CD4-positive, alpha-beta T cell treated with Interleukin-2 at 100 ng/mL for 4 hours (primary cell): Measurements from ENCODE around the gene CPAMD8.
"Not testable (repeated sequence)": the region's sequence is repeated elsewhere in the genome, so short reads cannot be mapped to it uniquely, and the experiment has no call there.

ENCODE experiments used
- DNase-seq: peaks from one replicate; pipeline ENCODE4 v3.0.0-alpha.2; 2020; ENCODE audit warnings: low spot score

The CPAMD8 gene

DNA sequence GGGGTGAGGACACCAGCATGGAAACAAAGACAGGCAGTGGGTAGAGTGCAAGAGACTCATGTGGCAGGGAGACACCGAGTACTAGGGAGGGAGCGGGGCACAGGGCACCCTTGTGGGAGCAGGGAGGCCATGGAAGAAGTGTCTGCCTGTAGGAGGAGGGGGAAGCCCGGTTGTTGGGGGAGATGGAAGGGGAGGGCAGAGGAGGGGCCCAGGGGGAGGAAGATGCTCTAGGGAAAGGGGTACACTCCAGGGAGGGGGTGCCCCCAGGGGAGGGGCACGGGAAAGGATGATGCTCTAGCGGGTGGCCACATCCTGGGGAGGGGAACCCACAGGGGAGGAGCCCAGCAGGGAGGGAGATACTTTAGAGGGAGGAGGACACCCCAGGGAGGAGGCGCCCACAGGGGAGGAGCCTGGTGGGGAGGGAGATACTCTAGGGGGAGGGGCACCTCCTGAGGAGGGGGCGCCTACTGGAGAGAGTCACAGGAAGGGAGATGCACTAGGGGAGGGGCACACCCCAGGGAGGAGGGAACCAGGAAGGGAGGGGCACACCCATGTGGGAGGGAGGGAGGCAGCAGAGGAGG, 24.9 kb downstream of the CPAMD8 start:
- DNase-seq = peak; percentile 81

DNA sequence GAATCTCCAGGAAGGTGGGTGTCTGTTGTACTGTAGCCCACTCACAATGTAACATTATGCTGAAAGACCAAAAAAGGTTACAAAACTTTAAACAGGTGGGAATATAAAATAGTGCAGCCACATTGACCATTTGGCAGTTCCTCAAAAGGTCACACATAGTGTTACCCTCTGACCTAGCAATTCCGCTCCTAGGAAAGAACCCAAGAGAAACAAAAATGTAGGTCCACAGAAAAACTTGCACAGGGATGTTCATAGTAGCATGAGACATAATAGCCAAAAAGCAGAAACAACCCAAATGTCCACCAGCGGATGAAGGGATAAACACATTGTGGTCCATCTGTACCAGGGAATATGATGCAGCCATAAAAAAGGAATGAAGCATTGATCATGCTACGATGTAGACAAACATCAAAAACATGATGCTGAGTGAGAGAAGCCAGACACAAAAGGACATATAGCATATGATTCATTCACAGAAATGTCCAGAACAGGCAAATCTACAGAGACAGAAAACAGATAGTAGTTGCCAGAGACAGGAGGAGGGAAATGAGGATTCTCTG, 27.9 kb downstream of the CPAMD8 start:
- DNase-seq = no peak

DNA sequence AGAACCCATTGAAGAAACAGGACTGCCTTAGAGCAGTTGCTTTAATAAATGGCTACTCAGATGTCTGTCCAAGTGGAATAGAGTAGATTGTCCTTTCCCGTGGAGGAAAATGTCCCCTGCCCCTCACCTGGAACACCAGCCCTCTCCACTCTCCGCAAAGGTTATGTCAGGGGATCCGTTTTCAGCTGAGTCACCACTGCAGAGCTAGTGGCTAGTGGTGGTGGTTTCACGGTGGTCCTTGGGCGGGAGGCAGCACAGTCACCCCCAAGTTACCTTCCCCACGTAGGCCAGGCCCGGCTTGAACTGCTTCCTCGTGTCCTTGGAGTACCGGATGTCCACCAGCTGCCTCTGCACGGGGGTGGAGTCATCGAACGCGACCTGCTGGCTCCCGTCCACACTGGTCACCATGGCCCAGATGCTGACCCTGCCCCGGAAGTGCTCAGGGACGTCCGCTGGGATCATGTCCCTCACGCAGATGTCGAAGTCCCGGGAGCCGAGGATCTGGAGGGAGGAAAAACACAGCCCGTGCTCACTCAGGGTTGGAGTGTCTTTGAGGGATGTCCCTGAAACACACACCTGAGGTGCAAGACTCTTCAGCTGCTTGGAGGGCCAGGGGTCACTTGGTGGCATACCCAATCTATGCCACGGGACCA, 29.6 kb downstream of the CPAMD8 start:
- not testable (repeated sequence) for DNase-seq

DNA sequence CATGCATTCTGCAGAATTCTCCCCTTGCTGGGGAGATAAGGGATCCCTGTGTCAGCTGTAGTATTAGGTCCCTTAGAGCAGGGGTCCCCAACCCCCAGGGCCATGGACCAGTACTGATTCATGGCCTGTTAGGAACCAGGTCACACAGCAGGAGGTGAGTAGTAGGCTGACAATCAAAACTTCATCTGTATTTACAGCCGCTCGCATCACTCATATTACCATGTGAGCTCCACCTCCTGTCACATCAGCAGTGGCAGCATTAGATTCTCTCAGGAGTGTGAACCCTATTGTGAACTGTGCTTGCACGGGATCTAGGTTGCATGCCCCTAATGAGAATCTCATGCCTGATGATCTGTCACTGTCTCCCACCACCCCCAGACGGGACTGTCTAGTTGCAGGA, 37.9 kb downstream of the CPAMD8 start:
- DNase-seq = no peak

DNA sequence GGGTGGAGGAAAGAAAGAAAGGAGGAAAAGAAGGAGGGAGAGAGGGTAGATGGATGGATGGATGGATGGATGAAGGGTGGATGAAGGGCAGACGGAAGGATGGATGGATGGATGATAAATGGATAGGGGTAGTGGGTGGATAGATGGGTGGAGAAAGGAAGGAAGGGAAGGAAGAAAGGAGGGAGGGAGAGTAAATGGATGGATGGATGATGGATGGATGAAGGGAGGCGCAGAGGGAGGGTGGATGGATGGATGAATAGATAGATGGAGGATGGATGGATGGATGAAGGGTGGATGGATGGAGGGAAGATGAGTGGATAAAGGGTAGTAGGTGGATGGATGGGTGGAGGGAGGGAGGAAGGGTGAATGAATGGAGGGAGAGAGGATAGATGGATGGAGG, 41.2 kb downstream of the CPAMD8 start:
- DNase-seq = no peak

DNA sequence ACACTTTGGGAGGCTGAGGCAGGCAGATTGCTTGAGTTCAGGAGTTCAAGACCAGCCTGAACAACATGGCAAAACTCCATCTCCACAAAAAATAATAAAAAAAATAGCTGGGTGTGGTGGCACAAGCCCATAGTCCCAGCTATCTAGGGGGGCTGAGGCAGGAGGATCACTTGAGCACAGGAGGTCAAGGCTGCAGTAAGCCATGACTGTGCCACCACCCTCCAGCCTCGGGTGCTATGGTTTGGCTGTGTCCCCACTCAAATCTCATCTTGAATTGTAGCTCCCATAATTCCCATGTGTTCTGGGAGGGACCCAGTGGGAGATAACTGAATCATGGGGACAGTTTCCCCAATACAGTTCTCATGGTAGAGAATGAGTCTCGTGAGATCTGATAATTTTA, 44.0 kb downstream of the CPAMD8 start:
- DNase-seq = not testable (repeated sequence)

DNA sequence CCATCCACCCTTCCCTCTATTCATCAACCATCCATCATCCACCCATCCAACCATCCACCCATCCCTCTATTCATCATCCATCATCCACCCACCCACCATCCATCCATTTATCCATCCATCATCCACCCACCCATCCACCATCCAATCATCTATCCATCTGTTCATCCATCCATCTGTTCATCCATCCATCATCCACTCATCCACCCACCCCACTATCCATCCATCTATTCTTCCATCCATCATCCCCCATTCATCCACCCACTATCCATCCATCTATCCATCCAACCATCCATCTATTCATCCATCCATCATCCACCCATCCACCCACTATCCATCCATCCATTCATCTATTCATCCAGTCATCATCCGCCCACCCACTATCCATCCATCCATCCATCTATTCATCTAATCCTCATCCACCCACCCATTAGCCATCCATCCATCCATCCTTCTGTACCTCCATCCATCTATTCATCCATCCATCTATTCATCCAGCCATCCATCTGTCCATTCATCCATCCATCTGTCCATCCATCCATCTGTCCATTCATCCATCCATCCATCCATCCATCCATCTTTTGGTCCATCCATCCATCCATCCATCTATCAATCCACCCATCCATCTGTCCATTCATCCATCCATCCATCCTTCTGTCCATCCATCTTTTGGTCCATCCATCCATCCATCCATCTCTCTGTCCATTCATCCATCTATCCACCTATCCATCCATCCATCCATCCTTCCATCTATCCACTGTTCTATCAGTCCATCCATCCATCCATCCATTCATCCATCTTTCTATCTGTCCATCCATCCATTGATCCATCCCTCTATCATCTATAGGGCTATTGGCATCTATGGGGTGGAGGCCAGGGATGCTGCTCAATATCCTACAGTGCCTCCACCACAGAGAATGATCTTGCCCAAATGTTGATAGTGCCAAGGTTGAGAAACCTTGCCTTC, 47.5 kb downstream of the CPAMD8 start:
- DNase-seq = no peak

DNA sequence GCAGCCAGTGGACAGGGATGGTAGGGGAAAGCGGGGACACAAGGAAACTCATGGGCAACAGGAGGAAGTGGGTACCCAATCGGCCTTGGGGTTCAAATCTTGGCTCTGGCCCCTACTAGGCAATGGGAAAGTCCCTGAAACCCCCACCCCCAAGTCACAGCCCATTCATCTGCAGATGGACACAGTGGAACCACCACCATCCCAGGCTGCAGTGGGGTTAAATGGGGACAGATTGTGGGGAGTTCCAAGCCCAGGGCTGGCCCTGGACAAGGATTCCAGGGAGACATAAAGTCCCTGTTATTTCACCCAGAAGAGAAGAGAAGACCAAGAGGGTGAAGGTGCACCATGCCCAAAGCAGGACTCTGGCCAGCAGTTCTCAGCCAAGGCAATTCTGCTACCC, 48.5 kb downstream of the CPAMD8 start:
- no peak for DNase-seq

DNA sequence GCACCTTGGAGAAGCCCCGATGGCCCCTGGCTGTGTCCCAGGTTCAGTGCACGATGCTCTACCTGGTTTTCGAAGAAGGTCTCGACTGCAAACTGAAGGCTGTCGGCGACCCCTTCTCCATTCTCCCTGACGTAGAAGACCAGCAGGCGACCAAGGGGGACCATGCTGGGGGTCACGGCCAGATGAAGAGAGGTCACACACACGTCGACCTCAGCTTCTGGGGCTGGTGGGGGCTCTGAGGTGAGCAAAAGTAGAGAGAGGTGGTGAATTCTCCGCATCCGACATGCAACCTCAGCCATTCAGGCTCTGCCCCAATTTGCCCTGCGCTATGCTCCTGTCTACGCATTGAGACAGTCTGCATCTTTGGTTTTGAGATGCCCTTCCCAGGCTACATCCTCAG, 49.3 kb downstream of the CPAMD8 start:
- DNase-seq = no peak

DNA sequence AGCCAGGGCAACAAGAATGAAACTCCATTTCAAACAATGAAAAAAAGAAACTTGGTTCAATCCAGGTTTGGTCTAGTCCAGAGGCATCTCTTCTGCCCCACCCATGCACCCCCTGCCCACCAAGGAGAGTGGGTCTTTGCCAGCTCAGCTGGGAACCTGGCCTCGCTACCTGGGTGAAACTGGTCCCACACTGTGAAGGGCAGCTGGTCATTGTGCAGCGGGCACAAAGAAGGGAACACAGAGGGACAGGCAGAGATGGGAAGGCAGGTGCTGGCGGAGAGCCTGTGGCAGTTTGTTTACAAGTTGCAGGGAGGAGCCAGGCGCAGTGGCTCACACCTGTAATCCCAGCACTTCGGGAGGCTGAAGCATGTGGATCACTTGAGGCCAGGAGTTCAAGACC, 50.2 kb downstream of the CPAMD8 start:
- DNase-seq = no peak

DNA sequence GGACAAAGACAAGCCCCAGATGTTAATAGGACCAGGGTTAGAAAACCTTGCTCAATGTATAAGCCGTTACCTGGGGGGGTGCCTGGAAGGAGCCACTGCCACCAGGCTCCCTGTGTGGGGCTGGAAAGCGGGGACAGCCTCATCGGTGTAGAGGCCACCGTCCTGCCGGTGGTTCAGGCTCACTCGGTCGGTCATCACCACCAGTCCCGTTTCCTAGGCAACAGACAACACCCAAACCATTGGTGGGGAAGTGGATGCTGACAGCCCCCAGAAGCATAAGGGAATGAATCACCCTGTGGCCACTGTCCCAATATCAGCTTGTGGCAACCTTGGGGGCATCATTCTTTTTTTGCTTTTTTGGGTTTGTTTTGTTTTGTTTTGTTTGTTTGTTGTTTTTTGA, 55.8 kb downstream of the CPAMD8 start:
- DNase-seq = no peak

DNA sequence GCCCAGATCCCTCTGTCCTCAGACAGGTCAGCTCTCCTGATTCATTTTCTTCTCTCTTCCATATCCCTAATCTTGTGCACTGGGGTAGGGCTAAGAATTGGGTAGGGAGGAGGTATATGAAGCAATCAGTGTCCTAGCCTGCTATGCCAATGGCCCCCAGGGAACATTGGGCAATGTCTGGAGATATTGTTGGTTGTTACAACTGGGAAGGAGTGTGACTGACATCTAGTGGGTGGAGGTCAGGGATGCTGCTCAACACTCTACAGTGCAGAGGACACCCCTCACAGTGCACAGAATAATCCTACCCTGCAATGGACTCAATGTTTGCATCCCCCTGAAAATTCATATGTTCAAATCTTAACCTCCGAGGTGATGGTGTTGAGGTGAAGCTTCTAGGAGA, 57.5 kb downstream of the CPAMD8 start:
- DNase-seq = no peak

DNA sequence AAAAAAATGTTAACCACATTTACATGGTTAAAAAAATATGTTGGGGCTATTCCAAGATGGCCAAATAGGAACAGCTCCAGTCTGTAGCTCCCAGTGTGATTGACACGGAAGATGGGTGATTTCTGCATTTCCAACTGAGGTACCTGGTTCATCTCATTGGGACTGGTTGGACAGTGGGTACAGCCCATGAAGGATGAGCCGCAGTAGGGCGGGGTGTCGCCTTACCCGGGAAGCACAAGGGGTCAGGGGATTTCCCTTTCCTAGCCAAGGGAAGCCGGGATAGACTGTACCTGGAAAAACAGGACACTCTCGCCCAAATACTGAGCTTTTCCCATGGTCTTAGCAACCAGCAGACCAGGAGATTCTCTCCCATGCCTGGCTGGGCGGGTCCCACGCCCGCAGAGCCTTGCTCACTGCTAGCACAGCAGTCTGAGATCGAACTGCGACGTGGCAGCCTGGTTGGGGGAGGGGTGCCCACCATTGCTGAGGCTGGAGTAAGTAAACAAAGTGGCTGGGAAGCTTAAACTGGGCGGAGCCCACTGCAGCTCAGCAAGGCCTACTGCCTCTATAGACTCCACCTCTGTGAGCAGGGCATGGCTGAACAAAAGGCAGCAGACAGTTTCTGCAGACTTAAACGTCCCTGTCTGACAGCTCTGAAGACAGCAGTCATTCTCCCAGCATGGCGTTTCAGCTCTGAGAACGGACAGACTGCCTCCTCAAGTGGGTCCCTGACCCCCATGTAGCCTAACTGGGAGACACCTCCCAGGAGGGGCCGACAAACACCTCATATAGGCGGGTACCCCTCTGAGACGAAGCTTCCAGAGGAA, 65.4 kb downstream of the CPAMD8 start:
- not testable (repeated sequence) for DNase-seq

DNA sequence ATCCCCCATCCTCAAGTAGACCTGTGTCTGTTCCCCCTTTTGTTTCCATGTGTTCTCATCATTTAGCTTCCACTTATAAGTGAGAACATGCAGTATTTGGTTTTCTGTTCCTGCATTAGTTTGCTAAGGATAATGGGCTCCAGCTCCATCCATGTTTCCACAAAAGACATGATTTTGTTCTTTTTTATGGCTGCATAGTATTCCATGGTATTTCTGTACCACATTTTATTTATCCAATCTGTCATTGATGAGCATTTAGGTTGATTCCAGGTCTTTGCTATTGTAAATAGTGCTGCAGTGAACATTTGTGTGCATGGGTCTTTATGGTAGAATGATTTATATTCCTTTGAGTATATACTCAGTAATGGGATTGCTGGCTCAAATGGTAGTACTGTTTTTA, 68.3 kb downstream of the CPAMD8 start:
- DNase-seq = not testable (repeated sequence)

DNA sequence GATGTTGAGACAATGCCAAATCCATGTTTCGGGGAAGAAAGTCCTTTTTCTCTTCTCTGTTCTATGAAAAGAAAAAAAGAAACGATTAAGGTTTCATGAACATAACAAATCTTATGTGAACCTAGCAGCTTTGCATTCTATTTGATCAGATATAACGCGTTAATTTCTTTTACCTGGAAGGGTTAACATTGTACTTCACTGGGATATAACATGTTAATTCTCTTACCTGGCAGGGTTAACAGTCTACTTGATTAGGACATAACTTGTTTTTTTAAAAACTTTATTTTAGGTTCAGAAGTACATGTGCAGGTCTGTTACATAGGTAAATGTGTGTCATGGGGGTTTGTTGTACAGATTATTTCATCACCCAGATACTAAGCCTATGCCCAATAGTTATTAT, 68.8 kb downstream of the CPAMD8 start:
- DNase-seq = no peak

DNA sequence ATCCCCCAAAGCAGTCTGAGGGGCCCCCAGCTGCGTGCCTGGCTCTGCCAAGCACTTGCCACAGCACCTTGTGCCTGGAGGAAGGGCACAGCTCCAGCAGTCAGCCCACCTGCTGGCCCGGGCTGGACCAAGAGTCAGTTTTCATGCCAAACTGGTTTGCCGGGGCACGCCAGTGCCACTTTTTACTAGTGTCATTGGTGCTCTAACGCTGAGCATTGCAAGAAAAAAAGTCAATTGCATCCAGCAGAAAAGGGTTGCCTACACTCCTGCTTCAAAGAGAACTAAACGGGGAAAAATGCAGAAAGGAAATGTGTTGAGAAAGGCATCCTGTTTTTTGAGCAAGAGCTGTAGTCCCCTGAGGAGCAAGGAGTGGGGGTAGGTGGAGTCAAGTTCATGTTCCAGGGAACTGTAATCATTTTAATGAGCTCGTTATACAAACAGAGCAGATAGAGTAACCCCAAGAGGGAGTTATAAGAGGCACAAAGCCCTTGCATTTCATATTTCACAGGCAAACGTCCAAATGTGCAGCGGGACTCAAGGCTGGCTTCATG, 69.4 kb downstream of the CPAMD8 start:
- DNase-seq = no peak

DNA sequence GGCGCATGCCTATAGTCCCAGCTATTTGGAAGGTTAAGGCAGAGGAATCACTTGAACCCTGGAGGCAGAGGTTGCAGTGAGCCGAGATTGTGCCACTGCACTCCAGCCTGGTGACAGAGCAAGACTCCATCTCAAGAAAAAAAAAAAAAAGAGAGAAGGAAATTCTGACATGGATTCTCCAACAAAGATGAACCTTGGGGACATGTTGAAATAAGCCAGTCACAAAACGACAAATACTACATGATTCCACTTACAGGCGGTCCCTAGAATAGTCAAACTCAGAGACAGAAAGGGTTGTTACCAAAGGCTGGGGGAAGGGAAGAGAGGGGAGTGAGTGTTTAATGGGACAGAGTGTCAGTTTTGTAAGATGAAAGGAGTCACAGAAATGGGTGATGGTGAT, 71.4 kb downstream of the CPAMD8 start:
- no peak for DNase-seq

DNA sequence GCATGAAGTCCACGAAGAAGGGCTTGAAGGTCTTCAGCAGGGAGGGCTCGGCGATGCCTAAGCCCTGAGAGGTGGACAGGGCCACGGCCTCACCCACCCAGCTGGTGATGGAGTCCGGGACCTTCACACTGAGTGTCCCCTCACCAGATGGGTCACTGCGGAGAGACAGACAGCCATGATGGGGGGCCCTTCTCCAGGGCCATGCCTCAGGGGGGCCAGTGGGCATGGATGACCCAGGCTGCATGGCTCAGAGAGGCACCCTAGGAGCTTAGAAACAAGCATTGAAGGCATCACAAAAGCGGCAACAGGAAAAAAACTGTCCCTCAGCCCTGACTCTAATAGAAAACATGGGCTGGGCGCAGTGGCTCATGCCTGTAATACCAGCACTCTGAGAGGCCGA, 74.6 kb downstream of the CPAMD8 start:
- no peak for DNase-seq

DNA sequence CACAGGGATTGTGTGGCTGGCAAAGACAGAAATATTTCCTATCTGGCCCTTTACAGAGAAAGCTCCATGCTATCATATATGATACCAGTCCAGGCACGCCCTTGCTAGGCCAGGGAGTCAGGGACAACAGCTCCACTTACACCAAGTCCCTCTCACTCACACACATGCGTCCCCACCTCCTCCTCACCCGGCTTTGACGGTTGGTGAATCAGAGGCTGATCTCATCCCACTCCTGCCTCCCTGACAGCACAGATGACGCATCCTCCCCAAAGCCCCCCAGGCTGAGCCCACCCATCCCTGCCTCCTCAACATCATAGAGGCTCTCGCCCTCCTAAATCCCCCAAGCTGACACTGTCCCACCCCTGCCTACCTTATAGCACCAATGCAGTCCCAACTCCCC, 75.1 kb downstream of the CPAMD8 start:
- no peak for DNase-seq

DNA sequence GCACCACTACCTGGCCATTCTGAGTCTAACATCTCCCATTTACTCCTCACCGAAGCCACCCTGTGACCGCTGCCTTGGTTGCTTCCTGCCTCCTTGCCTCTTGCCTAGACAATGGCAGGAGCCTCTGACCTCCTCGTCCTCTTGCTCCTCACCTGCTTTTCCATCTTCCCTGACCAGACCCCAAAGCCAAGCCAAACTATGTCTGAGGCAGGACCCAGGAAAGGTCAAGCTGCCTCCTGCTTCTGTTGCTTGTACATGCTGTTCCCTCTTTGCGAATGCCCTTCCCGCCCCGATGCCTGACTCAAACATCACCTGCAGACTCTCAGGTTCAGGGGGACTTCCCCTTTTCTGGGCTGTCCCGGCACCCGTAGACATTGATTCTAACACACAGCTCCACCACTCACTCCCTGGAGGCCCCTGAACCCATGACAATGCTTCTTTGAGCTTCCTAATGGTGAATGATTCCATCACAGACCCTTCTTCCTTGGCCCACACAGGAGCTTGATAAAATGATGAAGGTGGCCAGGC, 77.0 kb downstream of the CPAMD8 start:
- no peak for DNase-seq
